Right lobe of liver (tissue), 6 donors: ENCODE results near the gene VAC14. TPM values are rescaled to one million over a fixed set of nuclear protein-coding genes. Genes with fewer than 3 reads are reported as not detected.
A peak's percentile ranks its signal among the peaks of the same experiment; 100 is the strongest.

Experiments
- ATAC-seq, 4 donors: fragments of 200-7000 bp; cut with Tn5 transposase; one replicate each; pipeline ENCODE4 v1.9.1; 2020; ENCODE audit warnings: mild to moderate bottlenecking in 4 of 4, moderate library complexity in 4 of 4
- DNase-seq, 3 donors: peaks; one replicate each; pipeline ENCODE4 v3.0.0-alpha.2; 2020
- H3K27ac ChIP-seq, 3 donors: fragments of 200-600 bp; one replicate each; pipeline ENCODE4 v1.8.0; 2022
- H3K27me3 ChIP-seq, 2 donors: fragments of 200-600 bp; one replicate each; pipeline ENCODE4 v1.8.0; 2022
- H3K36me3 ChIP-seq, 4 donors: fragments of 200-600 bp; sonication (generic) in 1 of 4; one replicate each; pipeline versions ENCODE4 v1.5.1 to v1.8.0; 2017 to 2022; ENCODE audit warnings: control low read depth in 1 of 4
- H3K4me1 ChIP-seq, 4 donors: fragments of 200-600 bp; sonication (generic) in 1 of 4; one replicate each; pipeline versions ENCODE4 v1.5.1 to v1.8.0; 2017 to 2022; ENCODE audit warnings: control low read depth in 1 of 4
- H3K4me3 ChIP-seq, 3 donors: fragments of 200-600 bp; one replicate each; pipeline ENCODE4 v1.8.0; 2022
- H3K9me3 ChIP-seq, 4 donors: fragments of 200-600 bp; sonication (generic) in 1 of 4; one replicate each; pipeline versions ENCODE4 v1.5.1 to v1.8.0; 2017 to 2022; ENCODE audit warnings: control low read depth in 1 of 4
- CTCF ChIP-seq, 4 donors: fragments of 200-600 bp in 3 of 4; fragments of 450-650 bp in 1 of 4; IDR thresholded peaks; one replicate each; pipeline versions ENCODE4 v1.5.1 to v1.8.0; 2016 to 2022; ENCODE audit warnings: antibody characterized with exemption in 4 of 4, mild to moderate bottlenecking in 2 of 4
- POLR2A ChIP-seq: fragments of 450-650 bp; IDR thresholded peaks from one replicate; pipeline ENCODE4 v1.6.1; 2017; ENCODE audit warnings: antibody characterized with exemption, mild to moderate bottlenecking
- WGBS: methylation state at CpG from one replicate; pipeline ENCODE4 v1.1.6; 2018; ENCODE audit warnings: low coverage, low lambda C conversion rate; ENCODE audit not compliant: insufficient coverage; ENCODE audit errors: missing lambda C conversion rate; 5-methylcytosine and 5-hydroxymethylcytosine counted together
- intact Hi-C, 2 donors: fragments of 100-400 bp; cut with DNase I; formaldehyde crosslinking; loops; one replicate each; pipeline versions ENCODE4 v1.11.2 to v1.14.1; 2022
- total RNA-seq, 6 experiments: library from RNA; depleted of rRNA in 2 of 6; stranded (reverse); fragments of >200 nt in 2 of 6; fragmentation: NEBNext Ultra II Directional in 3 of 6; extraction: Animal tissue kit (Norgen Biotek cat#: 25700) in 3 of 6; gene quantifications; one replicate each; pipeline versions ENCODE4 v1.1.0 to v1.2.4, GENCODE V29; 2016 to 2023
- donor health status: DM: no; HTN: yes; CAD: no.
- donor health status: DM: no; HTN: no; CAD: no.
- donor health status: DM: no; HTN: no; CAD: no.
- donor health status: DM: no; HTN: yes; CAD: no.
- donor health status: DM: no; HTN: yes; CAD: no.

VAC14 gene
- total RNA-seq, 6 experiments from 2014 or later, result 14.3 to 40.2 (median 23.4) TPM

- TF ChIP-seq CTCF (IDR thresholded peaks at IDR 0.05), result no peak
- no peak for TF ChIP-seq POLR2A
- Histone ChIP-seq H3K27me3 (no peaks in the 10 kb centered on the region), H3K36me3 (peaks cover 0 to 38% (median 21%) of the 10 kb centered on the region in 4 donors), H3K4me3 (no peak overlapping the region), H3K27ac (no peak overlapping the region), H3K9me3 (no peaks in the 10 kb centered on the region), H3K4me1 (no peaks in the 10 kb centered on the region)
- intact Hi-C loops, result no loop called here
- DNase-seq (no peak), ATAC-seq (no peak)
- 86% methylated on average over 7 of the region's 19 CpGs for WGBS
These were observed 14.8 kb downstream of the VAC14 start for GRCh38 chr16:70786020-70786755.

GRCh38 chr16:70784692-70785555 lies 16.0 kb downstream of the VAC14 start:
- 78% methylated on average over 10 of the region's 21 CpGs for WGBS
- Histone ChIP-seq H3K27me3 (no peaks in the 10 kb centered on the region), H3K27ac (no peak overlapping the region), H3K36me3 (peaks cover 0 to 51% (median 25%) of the 10 kb centered on the region in 4 donors), H3K4me3 (no peak overlapping the region), H3K9me3 (no peaks in the 10 kb centered on the region), H3K4me1 (no peaks in the 10 kb centered on the region)
- intact Hi-C loops, result no loop called here
- ATAC-seq, result peak; percentile 36 to 54 (median 46)
- DNase-seq, result no peak
- TF ChIP-seq CTCF (IDR thresholded peaks at IDR 0.05), result no peak
- no peak for TF ChIP-seq POLR2A

DNA sequence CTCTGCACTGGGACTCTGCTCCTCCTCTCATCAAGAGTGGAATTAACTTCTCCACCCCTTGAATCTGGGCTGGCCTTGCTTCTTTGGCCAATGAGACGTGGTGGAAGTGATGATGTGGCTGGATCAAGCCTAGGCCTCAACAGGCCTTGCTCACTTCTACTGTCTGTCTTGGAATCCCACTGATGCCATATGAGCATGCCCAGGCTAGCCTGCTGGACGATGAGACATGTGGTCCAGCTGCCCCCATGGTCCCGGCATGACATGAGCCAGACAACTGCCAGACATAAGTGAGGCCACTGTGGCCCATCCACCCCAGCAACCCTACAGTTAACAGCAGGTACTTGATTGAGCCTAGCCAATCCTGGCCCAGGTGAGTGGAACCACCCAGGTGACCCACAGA lies 18.7 kb downstream of the VAC14 start:
- Histone ChIP-seq H3K4me1 (no peaks in the 10 kb centered on the region), H3K27me3 (no peaks in the 10 kb centered on the region), H3K9me3 (no peaks in the 10 kb centered on the region), H3K4me3 (no peak overlapping the region), H3K36me3 (peaks cover 0 to 57% (median 25%) of the 10 kb centered on the region in 4 donors), H3K27ac (no peak overlapping the region)
- TF ChIP-seq POLR2A, result no peak
- TF ChIP-seq CTCF (IDR thresholded peaks at IDR 0.05), result no peak
- DNase-seq (no peak), ATAC-seq (no peak)
- WGBS, result no CpG with 5 or more reads among the region's 3 CpGs
- intact Hi-C loops, result no loop called here

DNA sequence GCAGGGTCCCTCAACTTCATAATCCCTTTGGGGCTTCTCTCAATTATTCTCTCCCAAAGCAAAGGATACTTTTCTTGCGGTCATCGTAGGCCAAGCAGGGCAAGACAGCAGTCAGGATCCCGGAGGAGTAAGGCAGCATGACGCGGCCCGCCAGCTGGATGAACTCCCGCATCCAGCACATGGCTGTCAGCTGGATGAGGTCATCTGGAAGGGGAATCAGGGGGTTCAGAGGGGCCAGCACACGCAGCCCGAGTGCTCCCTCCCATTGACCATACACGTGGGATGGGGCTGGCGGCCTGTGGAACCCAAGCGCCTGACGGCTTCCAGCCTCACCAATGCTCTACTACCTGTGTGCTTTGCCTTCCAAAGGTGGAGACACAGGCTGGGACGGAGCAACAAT lies 19.2 kb downstream of the VAC14 start:
- no peak for ATAC-seq
- WGBS, result no CpG with 5 or more reads among the region's 14 CpGs
- no peaks in the 10 kb centered on the region for H3K9me3 ChIP-seq
- H3K36me3 ChIP-seq, result peaks cover 0 to 57% (median 25%) of the 10 kb centered on the region in 4 donors
- H3K27ac ChIP-seq, result no peak overlapping the region
- H3K27me3 ChIP-seq, result no peaks in the 10 kb centered on the region
- no peak for TF ChIP-seq CTCF (IDR thresholded peaks at IDR 0.05)
- no peak for TF ChIP-seq POLR2A
- H3K4me1 ChIP-seq, result no peaks in the 10 kb centered on the region
- intact Hi-C loops, result no loop called here
- DNase-seq, result no peak
- no peak overlapping the region for H3K4me3 ChIP-seq
